Psoas muscle (tissue), 8 donors: Measurements from ENCODE around the gene MUC6. TPM values are rescaled to one million over a fixed set of nuclear protein-coding genes. Genes with fewer than 3 reads are reported as not detected.

Experiments used
- ATAC-seq, 4 donors: fragments of 200-7000 bp; cut with Tn5 transposase; one replicate each; pipeline ENCODE4 v1.9.1; 2020; ENCODE audit warnings: moderate library complexity in 3 of 4, mild to moderate bottlenecking in 2 of 4
- DNase-seq, 2 donors: peaks; one replicate each; pipeline ENCODE4 v3.0.0-alpha.2; 2020
- H3K27ac ChIP-seq: fragments of 200-600 bp; one replicate; pipeline ENCODE4 v1.8.0; 2022
- H3K27me3 ChIP-seq, 3 donors: fragments of 200-600 bp in 1 of 3; one replicate each; pipeline versions ENCODE4 v1.6.1 to v1.8.0; 2013 to 2022; ENCODE audit warnings: low read length in 2 of 3, mild to moderate bottlenecking in 2 of 3, moderate library complexity in 1 of 3; ENCODE audit not compliant: insufficient read depth in 3 of 3
- H3K36me3 ChIP-seq, 2 donors: fragments of 200-600 bp in 1 of 2; one replicate each; pipeline versions ENCODE4 v1.6.1 to v1.8.0; 2013 to 2022; ENCODE audit warnings: low read depth in 1 of 2, mild to moderate bottlenecking in 1 of 2, moderate library complexity in 1 of 2; ENCODE audit not compliant: insufficient read depth in 1 of 2
- H3K4me1 ChIP-seq: fragments of 200-600 bp; one replicate; pipeline ENCODE4 v1.8.0; 2022
- H3K4me3 ChIP-seq: fragments of 200-600 bp; one replicate; pipeline ENCODE4 v1.8.0; 2022; ENCODE audit warnings: mild to moderate bottlenecking
- H3K9me3 ChIP-seq: fragments of 200-600 bp; one replicate; pipeline ENCODE4 v1.8.0; 2022
- CTCF ChIP-seq: fragments of 200-600 bp; IDR thresholded peaks from one replicate; pipeline ENCODE4 v1.8.0; 2022; ENCODE audit warnings: antibody characterized with exemption
- WGBS, 3 donors: extraction: QIAGEN DNeasy Blood & Tissue Kit; methylation state at CpG; one replicate each; pipeline versions ENCODE4 v1.1.6 to v1.1.7; 2013; 5-methylcytosine and 5-hydroxymethylcytosine counted together
- intact Hi-C, 2 donors: fragments of 100-400 bp; cut with DNase I; formaldehyde crosslinking; loops; one replicate each; pipeline versions ENCODE4 v1.11.0 to v1.14.2; 2022
- polyA plus RNA-seq, 3 donors: library from polyadenylated mRNA; stranded (reverse); fragments of 200-250 nt; gene quantifications; one replicate each; pipeline ENCODE4 v1.2.3, GENCODE V29; 2013
- total RNA-seq, 4 donors: library from RNA; stranded (reverse); fragmentation: NEBNext Ultra II Directional in 2 of 4; extraction: Animal tissue kit (Norgen Biotek cat#: 25700) in 2 of 4; gene quantifications; one replicate each; pipeline versions ENCODE4 v1.2.1 to v1.2.4, GENCODE V29; 2021 to 2023
- donor health status: healthy with polysubstance abuse.
- donor health status: DM: no; HTN: no; CAD: no; lungs with moderate emphysema.
- donor health status: Bipolar disorder and iron deficiency.
- donor health status: healthy.
- donor health status: DM: yes; HTN: yes; CAD: no.
- donor health status: DM: no; HTN: no; CAD: no.
- donor health status: DM: no; HTN: no; CAD: no.
- donor health status: DM: yes; HTN: yes; CAD: no.

MUC6 gene
- total and polyA plus RNA-seq, 7 donors, result under 0.01 to 0.04 (median 0.01) TPM; not detected in 4

GRCh38 chr11:1038361-1038760 lies 1.8 kb upstream of the MUC6 start:
- Histone ChIP-seq H3K4me3 (no peak overlapping the region), H3K36me3 (no peaks in the 10 kb centered on the region), H3K4me1 (peaks cover 12% of the 10 kb centered on the region), H3K27me3 (peaks cover 0 to 6% (median 0%) of the 10 kb centered on the region in 3 donors), H3K9me3 (no peaks in the 10 kb centered on the region), H3K27ac (no peak overlapping the region)
- DNase-seq (no peak), ATAC-seq (no peak)
- intact Hi-C loops, result no loop called here
- 55 to 72% (median 63%) methylated on average over 10 of the region's 10 CpGs for WGBS, 3 donors
- no peak for TF ChIP-seq CTCF

DNA sequence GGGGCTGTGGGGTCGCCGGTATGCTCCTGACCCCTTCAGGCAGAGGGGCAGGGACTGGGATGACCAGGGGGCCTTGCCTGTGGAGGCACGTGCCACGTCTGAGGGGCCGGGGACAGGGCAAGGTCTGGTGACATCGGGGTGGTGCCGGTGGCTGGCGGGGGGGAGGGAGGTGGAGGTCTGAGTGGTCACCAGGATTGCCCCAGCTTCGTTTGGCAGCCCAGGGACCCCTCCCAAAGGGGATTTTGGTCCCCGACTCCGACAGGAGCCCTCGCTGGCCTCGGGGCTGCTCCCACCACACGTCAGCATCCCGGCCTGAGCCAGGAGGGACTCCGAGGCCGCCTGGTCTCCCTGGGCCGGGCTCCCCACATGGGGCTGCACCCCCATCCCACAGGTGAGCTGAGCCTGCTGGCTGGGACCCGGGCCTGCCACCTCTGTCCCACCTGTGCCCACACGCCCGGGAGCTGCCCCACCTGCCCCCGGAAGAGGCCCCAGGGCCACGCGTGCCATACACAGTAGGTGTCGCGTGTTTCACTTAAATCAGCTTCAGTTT lies 1.1 kb upstream of the MUC6 start:
- Histone ChIP-seq H3K27me3 (peaks cover 0 to 6% (median 0%) of the 10 kb centered on the region in 3 donors), H3K36me3 (no peaks in the 10 kb centered on the region), H3K4me3 (no peak overlapping the region), H3K9me3 (no peaks in the 10 kb centered on the region), H3K4me1 (peaks cover 12% of the 10 kb centered on the region), H3K27ac (no peak overlapping the region)
- ATAC-seq (no peak), DNase-seq (no peak)
- TF ChIP-seq CTCF, result no peak
- WGBS, 3 donors, result 75 to 87% (median 81%) methylated on average over 14 to 26 of the region's 26 CpGs
- intact Hi-C loops, result no loop called here

DNA sequence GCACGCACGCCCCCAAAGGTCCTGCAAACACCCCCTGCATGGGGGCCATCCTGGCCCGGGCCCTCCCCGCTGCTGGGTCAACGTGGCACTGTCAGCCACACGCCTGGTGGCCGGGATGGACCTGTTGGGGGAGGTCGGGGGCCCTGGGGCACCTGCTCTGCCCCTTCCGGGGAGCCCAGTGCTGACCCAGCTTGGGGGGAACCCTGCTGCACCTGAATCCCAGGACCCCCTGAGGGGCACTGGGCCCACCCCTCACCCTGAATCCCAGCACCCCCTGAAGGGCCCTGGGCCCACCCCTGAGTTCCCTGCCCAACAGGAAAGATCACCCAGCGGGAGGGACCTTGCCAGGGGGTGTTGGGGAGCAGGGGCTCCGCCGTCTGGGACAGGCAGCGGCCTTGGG lies 413 bp upstream of the MUC6 start:
- no peak for ATAC-seq
- TF ChIP-seq CTCF, result no peak
- no peak for DNase-seq
- H3K4me3 ChIP-seq, result no peak overlapping the region
- peaks cover 0 to 4% (median 0%) of the 10 kb centered on the region in 3 donors for H3K27me3 ChIP-seq
- no peaks in the 10 kb centered on the region for H3K9me3 ChIP-seq
- H3K4me1 ChIP-seq, result peaks cover 12% of the 10 kb centered on the region
- intact Hi-C loops, result no loop called here
- H3K36me3 ChIP-seq, result no peaks in the 10 kb centered on the region
- WGBS, 3 donors, result 63 to 77% (median 75%) methylated on average over 12 to 13 of the region's 13 CpGs
- no peak overlapping the region for H3K27ac ChIP-seq

DNA sequence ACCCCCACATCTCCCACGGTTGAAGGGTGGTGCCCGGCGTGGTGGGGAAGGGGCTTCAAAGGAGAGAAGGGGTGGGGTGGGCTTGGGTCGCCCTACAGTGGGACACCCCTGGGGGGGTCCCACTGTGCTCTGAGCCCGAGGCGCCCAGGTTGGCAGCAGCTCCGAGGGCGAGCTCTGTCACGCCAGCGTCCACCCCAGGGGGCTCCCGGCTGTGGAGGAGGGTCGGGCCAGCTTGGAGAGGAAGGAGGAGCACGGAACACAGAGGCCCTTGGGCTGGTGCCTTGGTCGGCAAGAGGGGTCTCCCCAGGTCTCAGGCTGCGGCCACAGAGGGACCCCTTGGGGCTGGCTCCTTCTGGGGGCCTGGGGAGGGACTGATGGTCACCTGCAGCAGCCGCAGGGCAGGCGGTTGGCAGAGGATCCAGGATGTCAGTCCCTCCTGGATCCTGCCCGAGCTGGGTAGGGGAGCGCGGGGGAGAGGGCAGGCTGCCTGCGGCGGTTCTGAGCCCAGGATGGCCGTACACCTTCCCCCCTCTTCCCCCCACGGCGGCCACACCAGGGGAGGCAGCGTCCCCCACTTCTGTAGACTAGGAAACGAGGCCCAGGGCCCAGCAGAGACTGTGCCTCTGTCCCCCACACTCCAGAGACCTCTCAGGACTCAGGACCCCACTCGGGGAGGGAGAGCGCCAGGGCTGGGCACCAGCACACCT lies 788 bp downstream of the MUC6 start:
- Histone ChIP-seq H3K36me3 (no peaks in the 10 kb centered on the region), H3K27me3 (peaks cover 0 to 4% (median 0%) of the 10 kb centered on the region in 3 donors), H3K4me3 (no peak overlapping the region), H3K27ac (no peak overlapping the region), H3K4me1 (peaks cover 12% of the 10 kb centered on the region), H3K9me3 (no peaks in the 10 kb centered on the region)
- intact Hi-C loops, result no loop called here
- no peak for ATAC-seq
- DNase-seq, result no peak
- no peak for TF ChIP-seq CTCF
- 65 to 73% (median 72%) methylated on average over 20 to 29 of the region's 29 CpGs for WGBS, 3 donors
